Kidney (tissue), 14 donors: ENCODE results near the gene ASTL. TPM values are rescaled to one million over a fixed set of nuclear protein-coding genes. Genes with fewer than 3 reads are reported as not detected.

ENCODE experiments used
- DNase-seq, 5 donors: peaks; one replicate each; pipeline ENCODE4 v3.0.0-alpha.2; 2013 to 2020
- FAIRE-seq: peaks from 2 replicates; lab custom pipeline; 2012; peaks lifted over from hg19 to GRCh38; lab: Jason Lieb, UNC
- H3K27ac ChIP-seq, 2 donors: one replicate each; pipeline ENCODE4 v1.7.0; 2013; ENCODE audit warnings: low read depth in 2 of 2, low read length in 2 of 2, inconsistent platforms in 1 of 2
- H3K27me3 ChIP-seq: one replicate; pipeline ENCODE4 v1.7.1; 2013; ENCODE audit warnings: low read length, inconsistent platforms; ENCODE audit not compliant: control insufficient read depth, insufficient read depth
- H3K36me3 ChIP-seq, 3 donors: one replicate each; pipeline versions ENCODE4 v1.7.0 to v1.7.1; 2013; ENCODE audit warnings: low read length in 3 of 3, control low read depth in 1 of 3, inconsistent platforms in 1 of 3; ENCODE audit not compliant: insufficient read depth in 3 of 3, control insufficient read depth in 2 of 3
- H3K4me1 ChIP-seq, 3 donors: one replicate each; pipeline versions ENCODE4 v1.7.0 to v1.7.1; 2013; ENCODE audit warnings: low read length in 3 of 3, inconsistent platforms in 1 of 3, low read depth in 1 of 3; ENCODE audit not compliant: control insufficient read depth in 2 of 3, insufficient read depth in 2 of 3
- H3K4me3 ChIP-seq, 3 donors: one replicate each; pipeline versions ENCODE4 v1.7.0 to v1.8.1; 2013; ENCODE audit warnings: low read length in 3 of 3, control low read depth in 1 of 3, inconsistent platforms in 1 of 3
- H3K9ac ChIP-seq, 3 donors: one replicate each; pipeline versions ENCODE4 v1.7.0 to v1.7.1; 2013; ENCODE audit warnings: low read length in 3 of 3, control low read depth in 1 of 3, inconsistent platforms in 1 of 3
- H3K9me3 ChIP-seq, 3 donors: one replicate each; pipeline versions ENCODE4 v1.7.0 to v1.7.1; 2013; ENCODE audit warnings: low read length in 3 of 3, control low read depth in 1 of 3, inconsistent platforms in 1 of 3; ENCODE audit not compliant: control insufficient read depth in 2 of 3, insufficient read depth in 1 of 3
- intact Hi-C: fragments of 100-400 bp; cut with DNase I; formaldehyde crosslinking; loops from one replicate; pipeline ENCODE4 v1.11.1; 2022
- polyA plus RNA-seq: library from polyadenylated mRNA; stranded (reverse); fragments of 350-450 nt; fragmentation: Illumina TruSeq; extraction: RNeasy Lipid Tissue Mini Kit (QIAGEN cat#74804); gene quantifications from one replicate; pipeline ENCODE4 v1.2.3, GENCODE V29; 2014; ENCODE audit warnings: low read depth, low replicate concordance; ENCODE audit not compliant: insufficient read depth
- total RNA-seq: library from RNA; stranded (reverse); fragmentation: NEBNext Ultra II Directional; extraction: Animal tissue kit (Norgen Biotek cat#: 25700); gene quantifications from one replicate; pipeline ENCODE4 v1.2.1, GENCODE V29; 2021
- TF ChIP-seq, protein P1 (sequence below): IDR thresholded peaks from 3 replicates; pipeline ENCODE4 v1.5.1; 2012; ENCODE audit warnings: mild to moderate bottlenecking, moderate library complexity, borderline replicate concordance; ENCODE audit not compliant: insufficient read depth; ENCODE audit errors: extremely low read depth
- donor health status: control.
- donor health status: control.
- donor health status: control.
- donor health status: control.
- donor health status: control.
- donor health status: DM: yes; HTN: yes; CAD: no.
- donor health status: Normal renal cell carcinoma (clear cell type).

Gene ASTL
- total and polyA plus RNA-seq, 2 donors from 2014 or later, result not detected

DNA sequence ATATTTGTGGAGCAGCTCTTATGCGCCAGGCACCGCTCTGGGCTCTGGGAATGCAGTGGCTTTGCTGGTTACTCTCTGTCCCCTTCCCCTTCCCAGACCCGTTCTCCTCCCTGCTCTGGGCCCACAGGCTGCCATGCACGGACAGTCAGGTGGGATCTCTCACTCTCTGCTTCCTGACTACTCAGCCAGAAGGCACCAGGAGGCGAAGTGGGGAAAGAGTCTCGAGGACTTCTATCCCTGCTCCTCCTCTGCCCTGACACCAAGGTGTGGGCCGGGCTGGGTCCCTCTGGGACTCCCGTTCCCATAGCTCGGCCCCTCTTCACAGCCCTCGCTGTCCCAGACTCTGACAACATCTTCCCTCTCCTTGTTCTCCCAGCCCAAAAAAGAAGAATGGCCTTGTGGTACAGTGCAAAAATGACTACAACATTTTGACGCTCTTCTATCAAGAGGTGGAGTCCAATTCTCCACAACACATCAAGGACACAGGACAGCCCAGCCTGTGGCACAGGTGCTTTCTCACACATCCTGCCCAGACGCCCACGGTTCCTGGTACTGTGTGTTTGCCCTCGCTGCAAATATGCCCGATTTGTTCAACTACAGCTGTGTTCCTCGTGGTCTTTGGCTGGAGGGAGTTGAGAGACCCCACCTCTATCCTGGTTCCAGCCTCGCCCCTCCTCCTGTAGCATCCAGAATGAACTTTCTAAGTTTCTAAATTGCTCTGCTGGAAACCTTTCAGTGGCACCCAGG lies 21.0 kb upstream of the ASTL start:
- Histone ChIP-seq H3K36me3 (no peaks in the 10 kb centered on the region), H3K9ac (no peak overlapping the region), H3K4me3 (no peak overlapping the region), H3K27ac (no peak overlapping the region), H3K27me3 (no peaks in the 10 kb centered on the region), H3K9me3 (no peaks in the 10 kb centered on the region), H3K4me1 (no peaks in the 10 kb centered on the region)
- intact Hi-C loops, result no loop called here
- TF ChIP-seq, protein P1, sequence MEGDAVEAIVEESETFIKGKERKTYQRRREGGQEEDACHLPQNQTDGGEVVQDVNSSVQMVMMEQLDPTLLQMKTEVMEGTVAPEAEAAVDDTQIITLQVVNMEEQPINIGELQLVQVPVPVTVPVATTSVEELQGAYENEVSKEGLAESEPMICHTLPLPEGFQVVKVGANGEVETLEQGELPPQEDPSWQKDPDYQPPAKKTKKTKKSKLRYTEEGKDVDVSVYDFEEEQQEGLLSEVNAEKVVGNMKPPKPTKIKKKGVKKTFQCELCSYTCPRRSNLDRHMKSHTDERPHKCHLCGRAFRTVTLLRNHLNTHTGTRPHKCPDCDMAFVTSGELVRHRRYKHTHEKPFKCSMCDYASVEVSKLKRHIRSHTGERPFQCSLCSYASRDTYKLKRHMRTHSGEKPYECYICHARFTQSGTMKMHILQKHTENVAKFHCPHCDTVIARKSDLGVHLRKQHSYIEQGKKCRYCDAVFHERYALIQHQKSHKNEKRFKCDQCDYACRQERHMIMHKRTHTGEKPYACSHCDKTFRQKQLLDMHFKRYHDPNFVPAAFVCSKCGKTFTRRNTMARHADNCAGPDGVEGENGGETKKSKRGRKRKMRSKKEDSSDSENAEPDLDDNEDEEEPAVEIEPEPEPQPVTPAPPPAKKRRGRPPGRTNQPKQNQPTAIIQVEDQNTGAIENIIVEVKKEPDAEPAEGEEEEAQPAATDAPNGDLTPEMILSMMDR, result no peak
- DNase-seq (peak in 1 of 5 donors; percentile 33), FAIRE-seq (no peak)

DNA sequence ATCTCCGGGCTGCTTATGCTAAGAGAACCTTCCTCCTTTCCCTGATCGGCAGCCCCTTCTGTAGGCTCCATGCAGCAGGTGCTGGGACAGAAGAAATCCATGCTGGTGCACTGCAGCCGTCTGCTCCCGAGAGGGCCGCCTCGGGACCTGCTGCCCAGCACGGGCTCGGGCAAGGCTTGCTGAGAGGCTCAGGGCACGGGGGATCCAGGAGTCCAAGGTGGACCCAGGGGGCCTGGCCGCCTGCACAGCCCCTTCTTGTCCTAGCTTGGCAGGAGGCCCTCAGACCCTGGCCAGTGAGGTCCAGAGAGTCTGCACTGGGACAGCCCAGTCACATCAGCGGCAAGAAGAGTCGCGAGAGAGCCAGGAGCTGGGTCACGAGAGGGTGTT lies 20.2 kb upstream of the ASTL start:
- FAIRE-seq, result no peak

DNA sequence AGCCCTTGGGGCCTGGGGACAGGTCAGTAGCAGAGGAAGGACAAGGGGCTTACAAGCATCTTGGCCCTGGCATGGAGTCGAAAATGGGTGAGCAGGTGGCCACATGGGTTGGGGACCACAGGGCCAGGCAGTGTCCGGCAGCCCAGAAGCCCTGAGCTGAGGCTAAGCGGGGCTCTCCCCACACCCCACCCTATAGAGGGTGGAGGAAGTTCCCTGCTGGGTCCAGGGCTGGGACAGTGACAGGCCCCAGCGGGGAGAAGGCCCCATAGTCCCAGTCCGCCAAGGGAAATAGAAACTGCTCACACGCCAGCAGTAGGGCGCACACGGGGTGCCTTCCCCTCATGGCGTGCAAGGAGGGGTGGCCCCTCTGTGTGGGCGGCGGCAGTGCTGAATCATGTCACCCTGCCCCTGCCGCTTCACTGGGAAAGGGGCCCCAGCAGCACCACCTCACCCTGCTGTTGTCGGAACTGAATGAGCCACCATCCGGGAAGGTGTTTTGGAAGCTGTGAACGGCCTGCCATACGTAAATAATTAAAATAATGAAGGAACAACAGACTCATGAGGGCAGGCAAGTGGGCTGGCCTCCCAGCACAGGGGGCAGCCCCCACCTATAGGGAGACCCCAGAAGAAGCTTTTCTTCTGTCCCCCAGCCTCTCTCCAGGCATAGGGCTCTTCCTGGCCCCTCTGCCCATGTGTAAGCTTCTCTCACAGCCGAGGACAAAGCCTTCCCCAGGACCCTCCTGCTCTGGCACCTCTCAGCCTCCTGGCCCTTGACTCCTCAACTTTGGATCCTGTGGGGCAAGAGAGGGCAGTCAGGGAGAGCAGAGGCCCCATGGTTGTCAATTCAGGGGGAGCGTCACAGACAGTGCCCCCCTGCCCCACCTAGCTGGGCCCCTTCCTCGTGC lies 19.6 kb upstream of the ASTL start:
- Histone ChIP-seq H3K27me3 (no peaks in the 10 kb centered on the region), H3K4me3 (no peak overlapping the region), H3K9ac (no peak overlapping the region), H3K27ac (no peak overlapping the region), H3K4me1 (no peaks in the 10 kb centered on the region), H3K36me3 (no peaks in the 10 kb centered on the region), H3K9me3 (no peaks in the 10 kb centered on the region)
- intact Hi-C loops, result no loop called here
- peak in 1 of 5 donors; percentile 30 for DNase-seq
- no peak for FAIRE-seq
- TF ChIP-seq, protein P1, result no peak

More for the DNA sequence above, 20.2 kb upstream of the ASTL start:
- Histone ChIP-seq H3K4me3 (no peak overlapping the region), H3K9me3 (no peaks in the 10 kb centered on the region), H3K9ac (no peak overlapping the region), H3K4me1 (no peaks in the 10 kb centered on the region), H3K27ac (no peak overlapping the region), H3K27me3 (no peaks in the 10 kb centered on the region), H3K36me3 (no peaks in the 10 kb centered on the region)
- DNase-seq, result peak in 1 of 5 donors; percentile 35
- TF ChIP-seq, protein P1, result no peak
- intact Hi-C loops, result no loop called here
